C1 segment of cervical spinal cord (tissue), 14 donors: ENCODE results near the gene MAL.

Source experiments
- DNase-seq, 14 donors: peaks; one replicate each; lab custom pipeline; 2025; lab: John Stamatoyannopoulos, UW

Gene MAL

DNA sequence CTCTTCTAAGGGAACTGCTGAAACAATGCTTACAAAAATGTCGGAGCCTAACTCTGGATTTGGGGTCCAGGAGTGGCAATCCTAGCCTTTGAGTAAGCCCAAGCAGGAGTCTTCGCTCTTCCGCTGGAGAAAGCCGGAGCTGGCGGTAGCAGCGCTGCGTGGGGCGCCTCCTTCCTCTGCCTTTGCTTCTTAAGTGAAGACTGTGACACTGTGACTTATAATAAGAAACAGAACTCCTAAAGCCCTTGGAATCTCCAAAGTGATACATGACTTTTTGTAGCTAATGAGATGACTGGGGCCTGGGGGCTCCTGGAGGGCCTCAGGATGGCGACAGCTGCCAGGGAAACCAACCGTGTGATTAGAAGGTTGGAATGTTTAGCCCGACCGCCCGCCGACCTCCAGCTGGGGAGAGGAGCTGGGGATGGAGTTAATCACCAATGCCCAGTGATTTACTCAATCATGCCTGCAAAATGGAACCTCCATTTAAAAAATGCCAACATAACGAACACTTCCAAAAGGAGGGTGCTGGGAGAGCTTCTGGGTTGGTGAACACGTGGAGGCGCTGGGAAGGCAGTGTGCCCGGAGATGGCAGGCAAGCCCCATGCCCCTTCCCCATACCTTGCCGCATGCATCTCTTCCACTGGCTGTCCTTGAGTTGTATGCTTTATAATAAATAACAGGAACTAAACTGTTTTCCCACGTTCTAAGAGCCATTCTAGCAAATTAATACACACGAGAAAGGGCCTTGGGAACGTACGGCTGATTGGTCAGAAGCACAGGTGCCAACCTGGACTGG is 29.0 kb upstream of the MAL start:
- no peak for DNase-seq

DNA sequence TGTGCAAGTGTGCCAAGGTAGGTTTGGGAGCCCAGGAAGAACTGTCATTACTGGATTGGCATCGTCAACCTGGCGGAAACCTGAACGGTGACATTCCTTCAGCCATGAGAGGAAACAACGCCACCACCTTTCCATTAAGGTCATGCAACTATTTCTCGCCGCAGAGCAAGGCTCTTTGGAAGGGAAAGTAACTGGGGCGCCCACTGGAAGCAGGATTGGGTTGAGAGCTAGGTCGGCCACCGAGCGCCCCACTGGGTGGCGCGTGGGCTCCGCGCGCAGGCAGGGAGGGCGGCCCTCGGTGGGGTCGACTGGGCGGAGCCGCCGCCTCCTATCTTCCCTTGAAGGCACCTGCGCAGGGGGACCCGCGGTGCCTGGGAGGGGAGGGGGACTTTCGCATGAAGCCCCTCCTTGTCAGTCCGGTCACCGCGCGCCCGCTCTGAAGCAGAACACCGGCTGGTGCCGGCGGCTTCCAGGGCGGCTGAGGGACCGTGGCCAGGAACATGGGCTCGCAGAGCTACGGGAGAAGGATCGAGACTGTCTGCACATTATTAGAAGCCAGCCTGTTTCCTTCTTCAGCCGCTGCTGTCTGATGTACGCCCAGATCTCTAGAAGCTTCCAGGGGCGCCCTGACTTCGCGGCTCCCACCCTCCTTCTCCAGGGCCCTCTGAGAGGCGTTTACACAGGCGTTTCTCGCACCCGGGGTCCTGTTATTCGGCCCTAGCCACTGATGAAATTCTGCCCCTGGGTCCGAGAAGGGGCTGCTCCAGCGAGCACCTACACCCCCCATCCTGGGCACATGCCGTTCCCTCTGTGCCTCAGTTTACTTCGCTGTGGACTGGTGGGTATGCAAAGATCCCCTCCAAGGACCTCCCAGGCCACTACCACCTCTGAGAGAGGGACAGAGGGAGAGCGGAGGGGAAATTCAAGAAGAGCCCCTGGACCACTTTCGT is 27.3 kb upstream of the MAL start:
- DNase-seq: peak in 1 of 14 donors; percentile 16

- DNase-seq: no peak
Measured at GRCh38 chr2:94999431-94999883, 26.1 kb upstream of the MAL start.

DNA sequence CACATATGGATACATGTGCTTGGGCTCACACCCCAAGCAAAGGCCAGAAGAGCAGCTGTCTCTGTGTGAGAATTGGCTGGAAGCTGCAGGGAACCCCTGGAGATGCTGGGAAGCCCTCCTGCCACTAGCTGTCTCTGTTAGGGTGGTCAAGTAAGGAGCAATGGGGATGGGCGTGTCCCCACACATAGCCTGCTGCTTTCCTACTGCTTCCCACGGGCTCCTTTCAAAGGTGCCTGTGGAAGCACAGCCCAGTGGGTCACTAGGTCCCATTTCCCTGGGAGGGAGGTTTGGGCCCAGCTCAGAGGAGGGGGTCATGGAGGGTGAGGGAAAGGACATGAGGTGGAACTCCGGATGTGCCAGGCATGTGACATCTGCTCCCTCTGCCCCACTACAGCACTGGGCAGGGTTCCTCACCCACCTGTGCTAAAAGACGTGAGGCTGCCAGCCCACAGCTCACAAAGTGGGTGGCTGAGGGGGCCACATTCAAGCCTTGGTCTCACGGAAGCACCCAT is 24.4 kb upstream of the MAL start:
- no peak for DNase-seq

- DNase-seq: no peak
Measured at GRCh38 chr2:95001701-95002100, 23.8 kb upstream of the MAL start.

- no peak for DNase-seq
Measured at GRCh38 chr2:95002498-95002897, 23.0 kb upstream of the MAL start.

DNA sequence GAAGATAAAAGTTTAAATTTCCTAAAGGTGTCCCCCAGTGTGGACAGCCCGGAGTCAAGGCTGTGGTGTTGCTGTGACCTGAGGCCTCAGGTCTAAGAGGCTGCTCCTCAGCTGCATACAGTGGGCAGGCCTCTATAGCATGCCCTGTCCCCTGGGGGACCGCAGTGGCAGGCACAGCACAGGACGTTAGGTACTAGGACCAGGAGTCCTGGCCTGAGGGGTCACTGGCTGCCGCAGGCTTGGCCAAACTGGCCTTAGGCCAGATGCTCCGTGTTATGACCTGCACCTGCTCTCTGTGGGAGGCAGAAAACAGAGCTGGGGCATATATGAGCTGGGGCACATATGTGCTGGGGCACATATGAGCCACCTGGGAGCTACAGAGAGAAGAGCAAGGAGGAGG is 21.2 kb upstream of the MAL start:
- DNase-seq: no peak

GRCh38 chr2:95004711-95005110 is 20.8 kb upstream of the MAL start:
- DNase-seq: no peak

GRCh38 chr2:95005726-95006125 is 19.8 kb upstream of the MAL start:
- DNase-seq: no peak

DNA sequence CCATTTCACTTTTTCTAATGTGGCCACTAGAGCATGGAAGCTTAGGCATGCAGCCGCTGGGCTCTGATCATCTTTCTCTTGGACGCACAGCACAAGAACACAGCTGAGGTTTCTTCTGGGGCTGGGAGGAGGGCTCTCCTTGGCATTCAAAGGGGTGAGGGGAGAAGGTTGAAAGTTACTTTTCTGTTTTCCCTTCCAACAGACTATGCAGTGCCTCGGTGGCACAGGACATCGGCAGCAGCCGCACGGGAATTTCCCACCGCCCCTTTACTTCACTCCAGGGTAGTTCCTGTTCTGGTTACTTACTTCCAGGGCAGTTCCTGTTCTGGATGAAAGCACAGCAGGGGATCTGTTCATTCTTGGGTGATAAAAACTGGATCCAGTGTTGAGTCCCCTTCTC is 18.9 kb upstream of the MAL start:
- DNase-seq: no peak

DNA sequence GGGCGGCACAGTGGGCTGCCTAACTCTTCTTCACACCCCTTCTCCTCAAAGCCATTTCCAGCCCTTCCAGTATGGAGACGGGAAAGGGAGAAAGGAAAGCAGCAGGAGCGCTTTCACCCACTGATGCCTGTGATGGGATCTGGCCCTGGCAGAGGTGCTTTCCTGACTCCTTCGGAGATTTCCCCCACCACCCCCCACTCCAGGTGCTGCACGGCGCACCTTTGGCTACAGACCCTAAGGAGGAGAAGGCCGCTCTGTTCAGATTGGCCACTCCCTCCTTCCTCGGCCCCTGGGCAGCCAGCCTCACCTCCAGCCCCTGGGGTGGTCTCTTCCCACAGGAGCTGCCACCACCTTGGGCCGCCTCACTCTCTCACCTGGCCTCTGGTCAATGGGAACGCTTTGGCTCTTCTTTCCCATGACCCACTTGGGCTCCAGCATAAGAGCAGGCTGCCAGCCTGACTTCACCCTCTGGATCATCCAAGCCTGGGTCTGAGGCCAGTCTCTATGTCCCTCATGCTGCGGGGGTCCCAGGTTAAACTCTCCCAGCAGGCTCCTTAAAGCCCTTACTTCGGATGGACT is 18.4 kb upstream of the MAL start:
- DNase-seq: no peak

- DNase-seq: peak in 7 of 14 donors; percentile 15 to 37 (median 32)
Measured at GRCh38 chr2:95007822-95008221, 17.7 kb upstream of the MAL start.

DNA sequence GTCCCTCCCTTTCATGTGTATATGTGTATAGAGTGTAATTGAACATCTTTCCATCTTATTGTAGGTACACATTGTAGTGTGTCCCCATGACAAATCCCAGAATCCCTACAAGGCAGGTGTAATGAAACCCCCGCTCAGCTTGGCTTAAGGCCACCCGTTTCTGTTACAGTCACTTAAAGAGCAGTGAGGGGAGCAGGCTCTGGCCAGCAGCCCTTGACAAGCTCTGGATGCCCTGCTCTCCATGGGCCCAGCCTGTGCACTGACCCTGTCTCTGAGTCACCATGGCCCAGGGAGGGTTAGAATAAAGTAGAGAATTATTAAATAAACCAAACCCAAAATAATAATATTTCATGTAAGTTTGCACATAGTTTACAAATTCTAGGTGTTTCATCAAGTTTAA is 17.2 kb upstream of the MAL start:
- DNase-seq: no peak

GRCh38 chr2:95008996-95009395 is 16.5 kb upstream of the MAL start:
- no peak for DNase-seq

GRCh38 chr2:95009412-95009811 is 16.1 kb upstream of the MAL start:
- DNase-seq: no peak

GRCh38 chr2:95010126-95010525 is 15.4 kb upstream of the MAL start:
- no peak for DNase-seq

- no peak for DNase-seq
Measured at GRCh38 chr2:95010718-95011117, 14.8 kb upstream of the MAL start.

DNA sequence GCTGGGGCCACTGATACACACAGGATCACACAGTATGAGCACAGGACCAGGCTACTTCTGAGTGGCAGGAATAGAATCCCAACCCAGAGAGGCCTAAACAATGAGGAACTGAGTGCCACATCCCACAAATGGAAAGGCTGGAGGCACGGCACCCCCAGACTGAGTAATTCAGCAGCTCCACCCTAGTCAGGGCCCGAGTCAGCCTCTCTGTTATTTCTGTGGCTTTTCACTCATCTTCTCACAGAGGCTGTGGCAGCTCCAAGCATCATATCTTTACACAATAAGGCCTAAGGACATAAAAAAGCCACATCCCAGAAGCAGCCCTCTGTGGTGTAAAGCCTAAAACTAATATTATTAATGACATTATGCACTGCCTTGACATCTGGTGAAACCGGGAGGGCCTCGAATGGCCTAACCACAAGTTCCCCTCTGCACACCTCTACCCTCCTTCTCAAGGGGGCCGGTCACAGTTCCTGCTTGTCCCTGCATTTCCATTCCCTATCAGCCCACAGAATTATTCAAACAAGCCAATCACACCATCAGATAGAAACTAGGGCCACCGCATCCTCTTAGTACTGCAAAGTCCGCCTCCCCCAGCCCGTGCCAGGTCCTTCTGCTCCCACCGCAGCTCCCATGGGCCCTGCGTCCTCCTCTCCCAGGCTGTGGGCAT is 12.5 kb upstream of the MAL start:
- DNase-seq: no peak

DNA sequence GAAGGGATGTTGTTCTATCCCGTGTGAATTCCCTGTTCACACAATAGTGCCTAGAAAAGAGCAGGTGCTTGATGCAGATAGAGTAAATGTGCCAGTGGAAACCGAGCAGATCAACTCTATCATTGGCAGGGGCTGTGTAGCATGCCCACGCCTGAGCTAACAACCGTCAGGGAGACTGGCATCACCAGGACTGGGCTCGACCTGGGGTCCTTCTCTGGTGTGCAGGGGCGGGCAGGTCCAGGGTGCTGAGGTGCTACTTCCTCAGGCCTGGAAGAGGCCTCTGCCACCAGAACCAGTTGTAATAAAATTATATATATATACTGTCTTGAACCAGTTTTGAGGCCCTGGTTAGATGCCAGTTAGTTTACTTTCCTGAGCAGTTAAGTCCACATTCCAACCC is 11.8 kb upstream of the MAL start:
- no peak for DNase-seq

- peak in 1 of 14 donors; percentile 20 for DNase-seq
Measured at GRCh38 chr2:95014126-95014708, 11.3 kb upstream of the MAL start.

GRCh38 chr2:95015261-95015912 is 10.1 kb upstream of the MAL start:
- DNase-seq: no peak
